Mesenchymal stem cell (in vitro differentiated cells and primary cell): Measurements from ENCODE around the gene RASSF1.

Experiments used
- DNase-seq: peaks from one replicate; pipeline ENCODE4 v3.0.0-alpha.2; 2013
- H2AFZ ChIP-seq: one replicate; pipeline ENCODE4 v1.6.1; 2013; ENCODE audit warnings: low read depth, mild to moderate bottlenecking, control low read depth, inconsistent platforms, low read length, moderate library complexity
- H2AK5ac ChIP-seq: 2 replicates; pipeline ENCODE4 v1.6.1; 2013; ENCODE audit warnings: low read length, moderate library complexity, mild to moderate bottlenecking, inconsistent platforms; ENCODE audit not compliant: severe bottlenecking
- H2BK120ac ChIP-seq: one replicate; pipeline ENCODE4 v1.6.1; 2013; ENCODE audit warnings: low read depth, mild to moderate bottlenecking, inconsistent platforms, low read length, moderate library complexity
- H2BK12ac ChIP-seq, 2 experiments: one replicate each; pipeline ENCODE4 v1.6.1; 2013; ENCODE audit warnings: inconsistent platforms in 2 of 2, low read length in 2 of 2, mild to moderate bottlenecking in 2 of 2, moderate library complexity in 2 of 2, control low read depth in 1 of 2
- H2BK15ac ChIP-seq: one replicate; pipeline ENCODE4 v1.6.1; 2013; ENCODE audit warnings: mild to moderate bottlenecking, low read depth, inconsistent platforms; ENCODE audit not compliant: poor library complexity, severe bottlenecking
- H2BK5ac ChIP-seq: 2 replicates; pipeline ENCODE4 v1.6.1; 2013; ENCODE audit warnings: low read depth, mild to moderate bottlenecking, low read length, control low read depth, inconsistent platforms; ENCODE audit not compliant: poor library complexity, severe bottlenecking
- H3K14ac ChIP-seq, 2 experiments: one replicate each; pipeline ENCODE4 v1.6.1; 2013; ENCODE audit warnings: inconsistent platforms in 2 of 2, low read length in 2 of 2, control low read depth in 1 of 2, mild to moderate bottlenecking in 1 of 2, moderate library complexity in 1 of 2
- H3K18ac ChIP-seq, 2 experiments: one replicate each; pipeline ENCODE4 v1.6.1; 2013; ENCODE audit warnings: inconsistent platforms in 2 of 2, low read length in 2 of 2, control low read depth in 1 of 2, low read depth in 1 of 2, mild to moderate bottlenecking in 1 of 2
- H3K23ac ChIP-seq, 2 experiments: one replicate each; pipeline ENCODE4 v1.6.1; 2013; ENCODE audit warnings: inconsistent platforms in 2 of 2, low read length in 2 of 2, mild to moderate bottlenecking in 2 of 2, moderate library complexity in 2 of 2, control low read depth in 1 of 2
- H3K27ac ChIP-seq: 2 replicates; pipeline ENCODE4 v1.5.1; 2013; ENCODE audit warnings: mild to moderate bottlenecking, moderate library complexity, low read length, control low read depth, inconsistent platforms; ENCODE audit not compliant: poor library complexity, severe bottlenecking
- H3K27me3 ChIP-seq, 2 experiments: 2 replicates each; pipeline versions ENCODE4 v1.6.1 to v1.7.0; 2013; ENCODE audit warnings: low read length in 2 of 2, mild to moderate bottlenecking in 2 of 2, moderate library complexity in 2 of 2, control low read depth in 1 of 2, inconsistent platforms in 1 of 2; ENCODE audit not compliant: control insufficient read depth in 1 of 2, insufficient read depth in 1 of 2
- H3K36me3 ChIP-seq, 2 experiments: 2 replicates each; pipeline versions ENCODE4 v1.6.1 to v1.7.0; 2013; ENCODE audit warnings: low read length in 2 of 2, control low read depth in 1 of 2, inconsistent platforms in 1 of 2, low read depth in 1 of 2, mild to moderate bottlenecking in 1 of 2; ENCODE audit not compliant: insufficient read depth in 2 of 2, control insufficient read depth in 1 of 2
- H3K4ac ChIP-seq, 2 experiments: one replicate each; pipeline ENCODE4 v1.6.1; 2013; ENCODE audit warnings: inconsistent platforms in 2 of 2, low read length in 2 of 2, mild to moderate bottlenecking in 2 of 2, moderate library complexity in 2 of 2, control low read depth in 1 of 2, low read depth in 1 of 2
- H3K4me1 ChIP-seq: 2 replicates; pipeline ENCODE4 v1.6.1; 2013; ENCODE audit warnings: low read depth, low read length, control low read depth; ENCODE audit not compliant: control insufficient read depth, insufficient read depth
- H3K4me2 ChIP-seq: 2 replicates; pipeline ENCODE4 v1.6.1; 2013; ENCODE audit warnings: low read length, mild to moderate bottlenecking, inconsistent platforms; ENCODE audit not compliant: poor library complexity, severe bottlenecking
- H3K4me3 ChIP-seq, 2 experiments: 2 replicates each; pipeline versions ENCODE4 v1.5.1 to v1.7.0; 2013; ENCODE audit warnings: low read length in 2 of 2, mild to moderate bottlenecking in 2 of 2, control low read depth in 1 of 2, low read depth in 1 of 2; ENCODE audit not compliant: insufficient read depth in 1 of 2
- H3K79me1 ChIP-seq: replicated peaks from 2 replicates; pipeline ENCODE4 v1.6.1; 2013; ENCODE audit warnings: mild to moderate bottlenecking, control low read depth, low read length, inconsistent platforms; ENCODE audit not compliant: poor library complexity, severe bottlenecking
- H3K9ac ChIP-seq: 2 replicates; pipeline ENCODE4 v1.7.0; 2013; ENCODE audit warnings: mild to moderate bottlenecking, low read length, moderate library complexity
- H3K9me3 ChIP-seq: 2 replicates; pipeline ENCODE4 v1.7.0; 2013; ENCODE audit warnings: mild to moderate bottlenecking, low read length; ENCODE audit not compliant: control insufficient read depth
- H4K8ac ChIP-seq: one replicate; pipeline ENCODE4 v1.6.1; 2013; ENCODE audit warnings: inconsistent platforms, mild to moderate bottlenecking, low read length, moderate library complexity
- H4K91ac ChIP-seq: one replicate; pipeline ENCODE4 v1.6.1; 2013; ENCODE audit warnings: mild to moderate bottlenecking, low read length, inconsistent platforms
- WGBS: methylation state at CpG from one replicate; pipeline ENCODE4 v1.1.7; 2013; ENCODE audit warnings: mixed read lengths; 5-methylcytosine and 5-hydroxymethylcytosine counted together

RASSF1 gene

DNA sequence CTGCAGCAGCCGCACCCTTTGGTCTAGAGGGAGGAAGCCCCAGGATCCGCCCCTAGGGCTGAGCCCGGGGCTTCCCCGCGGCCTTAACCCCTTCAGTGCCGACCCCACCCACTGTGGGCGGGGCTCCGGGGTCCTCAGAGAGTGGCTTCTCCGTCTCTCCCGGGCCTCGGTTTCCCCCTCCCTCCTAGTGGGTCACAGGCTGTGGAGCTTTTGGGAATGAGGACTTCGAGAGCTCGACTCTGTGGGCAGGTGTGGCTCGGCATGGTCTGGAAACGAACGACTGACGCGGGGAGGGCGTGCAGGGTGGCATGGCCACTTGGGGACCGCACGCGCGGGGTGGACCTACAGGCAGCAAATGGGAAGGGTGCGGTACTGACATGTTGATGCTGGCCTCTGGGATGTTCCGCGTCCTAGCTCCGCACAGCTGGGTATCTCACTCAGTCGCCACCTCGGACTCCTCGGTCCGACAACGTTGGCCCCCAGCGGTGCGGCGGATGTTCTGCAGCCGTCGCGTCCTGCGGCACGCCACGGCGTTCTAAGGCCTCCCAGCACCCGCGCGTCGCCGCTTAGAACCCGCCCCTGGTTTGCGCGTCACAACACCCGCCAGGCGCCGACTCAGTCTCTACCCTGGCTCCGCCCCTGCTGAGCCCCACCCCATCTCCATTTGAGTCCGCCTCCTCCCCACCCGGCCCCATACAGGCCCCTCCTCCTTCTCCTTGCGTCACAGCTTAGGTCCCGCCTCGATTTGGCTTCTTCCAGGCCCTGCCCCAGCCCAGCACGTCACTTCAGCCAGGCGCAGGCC, 41.6 kb downstream of the RASSF1 start, which contains the start of the genes HYAL3 and NAA80:
HYAL3 (minus strand) TSS at position 570 of the 802 bp plus-strand sequence. CDS start 3,803 bp downstream, outside the sequence.
NAA80 (minus strand) TSS at position 570 of the 802 bp plus-strand sequence. CDS start 1,942 bp downstream, outside the sequence.
- Histone ChIP-seq H2BK5ac (no peak within 1 kb of the TSS), H3K23ac (peak within 1 kb of the TSS in 1 of 2 experiments; percentile 79), H3K14ac (peak within 1 kb of the TSS in 1 of 2 experiments; percentile 22), H2BK15ac (peak within 1 kb of the TSS; percentile 73), H4K91ac (peak within 1 kb of the TSS; percentile 91), H2BK120ac (peak within 1 kb of the TSS; percentile 23), H3K4ac (peak within 1 kb of the TSS; percentile 53 to 96), H3K4me2 (peak within 1 kb of the TSS; percentile 93), H3K36me3 (peaks cover 5 to 12% of the 10 kb centered on the region in 2 experiments), H3K4me3 (peak within 1 kb of the TSS; percentile 70 to 91), H4K8ac (peak within 1 kb of the TSS; percentile 90), H3K4me1 (peaks cover 34% of the 10 kb centered on the region), H3K9me3 (no peaks in the 10 kb centered on the region), H3K27ac (peak within 1 kb of the TSS; percentile 21), H3K18ac (peak within 1 kb of the TSS; percentile 83 to 92), H2AK5ac (peak within 1 kb of the TSS; percentile 67), H3K9ac (peak within 1 kb of the TSS; percentile 94), H3K27me3 (no peaks in the 10 kb centered on the region), H3K79me1 (peaks cover 14% of the 10 kb centered on the region), H2BK12ac (peak within 1 kb of the TSS in 1 of 2 experiments; percentile 40), H2AFZ (peak within 1 kb of the TSS; percentile 42)
- DNase-seq: peak; percentile 99
- under 1% methylated on average over 58 of the region's 61 CpGs for WGBS

DNA sequence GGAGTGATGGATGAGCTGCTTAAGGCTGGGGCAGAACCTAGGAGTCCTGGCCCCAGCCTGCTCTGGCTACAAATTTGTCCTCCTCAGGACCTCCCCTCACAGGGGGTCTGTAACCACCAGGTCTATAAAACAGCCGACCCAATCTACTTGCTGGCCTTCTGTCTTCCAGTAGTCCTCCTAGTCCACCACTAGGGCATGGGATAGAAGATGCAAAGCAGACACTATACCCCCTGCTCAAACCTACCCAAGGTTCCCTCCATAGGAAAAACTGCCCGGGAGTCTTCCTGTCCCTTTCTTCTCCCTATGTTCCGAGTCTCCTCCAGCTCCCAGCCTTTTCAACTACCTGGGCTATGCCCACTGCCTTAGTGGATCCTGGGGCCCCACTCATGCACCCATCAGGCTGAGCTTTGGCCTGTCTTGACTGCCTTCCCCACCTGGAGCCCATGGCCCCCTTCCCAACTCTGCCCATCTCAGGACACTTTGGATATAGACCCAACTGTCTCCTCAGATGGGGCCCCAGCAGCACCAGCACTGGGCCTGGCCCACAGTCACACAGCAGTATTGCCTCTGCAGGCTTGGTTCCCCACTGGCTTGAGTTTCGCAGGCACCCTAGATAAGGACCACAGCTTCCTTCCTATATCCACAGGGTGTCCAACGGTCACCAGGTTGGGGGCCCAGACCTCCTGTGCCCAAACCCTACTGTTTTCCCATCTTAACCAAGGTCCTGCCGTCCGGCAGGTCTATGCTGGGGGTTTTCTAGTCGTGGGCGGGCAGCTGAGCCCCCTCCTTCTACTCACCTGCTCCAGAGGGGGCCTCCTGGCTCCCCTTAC, 42.5 kb downstream of the RASSF1 start:
- Histone ChIP-seq H3K14ac (no peak overlapping the region), H3K4me1 (peaks cover 28% of the 10 kb centered on the region), H2AK5ac (peak overlapping the region; percentile 67), H3K4me2 (peak overlapping the region; percentile 93), H3K9ac (peak overlapping the region; percentile 94), H3K4me3 (peak overlapping the region; percentile 70 to 91), H3K9me3 (no peaks in the 10 kb centered on the region), H3K36me3 (peaks cover 5 to 12% of the 10 kb centered on the region in 2 experiments), H2BK12ac (peak overlapping the region in 1 of 2 experiments; percentile 32), H2BK15ac (peak overlapping the region; percentile 73), H2AFZ (no peak overlapping the region), H3K27ac (no peak overlapping the region), H4K8ac (peak overlapping the region; percentile 42), H3K27me3 (no peaks in the 10 kb centered on the region), H4K91ac (peak overlapping the region; percentile 31), H3K18ac (peak overlapping the region; percentile 83 to 92), H2BK120ac (no peak overlapping the region), H3K79me1 (peaks cover 14% of the 10 kb centered on the region), H3K23ac (peak overlapping the region in 1 of 2 experiments; percentile 79), H2BK5ac (no peak overlapping the region), H3K4ac (peak overlapping the region in 1 of 2 experiments; percentile 19)
- peak; percentile 35 for DNase-seq
- 60% methylated on average over 9 of the region's 9 CpGs for WGBS

DNA sequence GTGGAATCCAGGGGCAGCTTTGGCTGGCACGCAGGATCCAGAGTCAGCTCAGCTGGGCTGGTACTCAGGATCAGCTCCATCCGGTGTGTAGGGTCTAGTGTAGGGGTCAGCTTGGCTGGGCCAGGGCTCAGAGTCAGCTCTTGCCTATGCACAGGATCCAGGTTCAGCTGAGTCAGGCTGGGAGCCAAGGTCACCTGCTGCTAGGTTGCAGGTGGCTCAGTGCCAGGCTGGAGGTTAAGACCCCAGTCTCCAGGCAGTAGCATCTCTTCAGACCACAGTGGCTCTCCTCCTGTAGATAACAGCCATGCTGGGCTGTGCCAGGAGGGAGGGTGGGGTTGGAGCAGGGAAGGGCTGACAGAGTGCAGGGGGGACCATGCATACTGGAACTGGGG, 43.3 kb downstream of the RASSF1 start:
- H3K23ac ChIP-seq: no peak overlapping the region
- no peak overlapping the region for H2AFZ ChIP-seq
- no peak overlapping the region for H3K9ac ChIP-seq
- H3K4ac ChIP-seq: no peak overlapping the region
- H4K91ac ChIP-seq: no peak overlapping the region
- H2BK12ac ChIP-seq: no peak overlapping the region
- peaks cover 26% of the 10 kb centered on the region for H3K4me1 ChIP-seq
- no peak overlapping the region for H2BK5ac ChIP-seq
- no peaks in the 10 kb centered on the region for H3K27me3 ChIP-seq
- WGBS: 92% methylated on average over 2 of the region's 2 CpGs
- H3K36me3 ChIP-seq: peaks cover 5 to 12% of the 10 kb centered on the region in 2 experiments
- DNase-seq: no peak
- H3K18ac ChIP-seq: no peak overlapping the region
- H3K4me3 ChIP-seq: no peak overlapping the region
- no peak overlapping the region for H2BK120ac ChIP-seq
- H3K4me2 ChIP-seq: no peak overlapping the region
- no peak overlapping the region for H2BK15ac ChIP-seq
- no peak overlapping the region for H3K27ac ChIP-seq
- H3K14ac ChIP-seq: no peak overlapping the region
- H4K8ac ChIP-seq: no peak overlapping the region
- H3K9me3 ChIP-seq: no peaks in the 10 kb centered on the region
- peaks cover 14% of the 10 kb centered on the region for H3K79me1 ChIP-seq
- no peak overlapping the region for H2AK5ac ChIP-seq
